Femur (tissue), 1 donor: ENCODE results near the gene POU2AF2.
"Not testable (repeated sequence)": the region's sequence is repeated elsewhere in the genome, so short reads cannot be mapped to it uniquely, and the experiment has no call there.

Source experiments
- DNase-seq: peaks from one replicate; pipeline ENCODE4 v3.0.0-alpha.2; 2017

The POU2AF2 gene

GRCh38 chr11:111259896-111260295 is 14.4 kb downstream of the POU2AF2 start:
- no peak for DNase-seq

- DNase-seq, result no peak
These were observed 15.3 kb downstream of the POU2AF2 start for GRCh38 chr11:111260811-111261210.

GRCh38 chr11:111264646-111265045 is 19.1 kb downstream of the POU2AF2 start:
- DNase-seq, result no peak

GRCh38 chr11:111265421-111265820 is 19.9 kb downstream of the POU2AF2 start:
- DNase-seq, result no peak

DNA sequence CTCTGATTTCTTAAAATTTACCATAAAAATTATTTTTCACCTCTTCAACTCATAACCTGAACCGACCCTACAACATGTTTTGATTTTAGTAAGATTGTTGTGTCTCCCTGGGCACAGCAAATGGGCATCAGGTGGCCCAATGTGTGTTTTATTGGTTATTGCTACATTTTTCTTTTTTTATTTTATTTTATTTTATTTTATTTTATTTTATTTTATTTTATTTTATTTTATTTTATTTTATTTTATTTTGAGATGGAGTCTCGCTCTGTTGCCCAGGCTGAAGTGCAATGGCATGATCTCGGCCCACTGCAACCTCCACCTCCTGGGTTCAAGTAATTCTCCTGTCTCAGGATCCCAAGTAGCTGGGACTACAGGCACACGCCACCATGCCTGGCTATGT is 22.8 kb downstream of the POU2AF2 start:
- not testable (repeated sequence) for DNase-seq

DNA sequence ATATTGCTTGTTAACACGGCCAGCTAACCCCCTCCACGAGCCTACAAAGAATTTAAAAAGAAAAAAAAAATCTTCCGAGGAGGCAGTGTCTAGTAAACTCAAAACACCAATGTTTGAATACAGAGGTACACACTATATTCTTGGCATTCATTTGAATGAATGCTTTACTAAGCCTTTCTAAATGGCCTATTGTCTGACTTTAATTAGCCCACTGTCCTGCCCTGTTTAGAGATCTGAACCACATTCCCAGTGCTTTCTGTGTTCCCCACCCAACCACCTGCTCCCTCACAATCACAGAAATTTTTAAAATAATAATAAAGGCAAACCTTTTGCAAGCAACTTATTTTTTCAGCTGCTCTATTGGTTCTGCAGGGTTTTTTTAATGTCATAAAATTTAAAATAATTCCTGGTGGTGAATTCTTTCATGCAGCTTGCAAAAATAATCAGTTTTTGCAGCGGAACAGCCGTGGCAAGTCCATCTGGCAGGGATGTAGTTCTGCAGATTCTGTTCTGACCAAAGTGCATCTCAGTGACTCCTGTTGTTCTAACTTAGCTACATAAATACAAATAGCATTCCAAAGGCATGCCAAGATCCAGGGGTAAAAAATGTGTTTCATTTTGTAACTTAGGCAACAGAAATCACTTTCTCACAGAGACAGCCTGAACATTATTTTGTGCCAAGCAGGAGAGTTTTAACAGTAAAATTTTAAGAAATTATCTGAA is 23.8 kb downstream of the POU2AF2 start:
- DNase-seq, result peak; percentile 44

- no peak for DNase-seq
These were observed 26.9 kb downstream of the POU2AF2 start for GRCh38 chr11:111272420-111272819.

DNA sequence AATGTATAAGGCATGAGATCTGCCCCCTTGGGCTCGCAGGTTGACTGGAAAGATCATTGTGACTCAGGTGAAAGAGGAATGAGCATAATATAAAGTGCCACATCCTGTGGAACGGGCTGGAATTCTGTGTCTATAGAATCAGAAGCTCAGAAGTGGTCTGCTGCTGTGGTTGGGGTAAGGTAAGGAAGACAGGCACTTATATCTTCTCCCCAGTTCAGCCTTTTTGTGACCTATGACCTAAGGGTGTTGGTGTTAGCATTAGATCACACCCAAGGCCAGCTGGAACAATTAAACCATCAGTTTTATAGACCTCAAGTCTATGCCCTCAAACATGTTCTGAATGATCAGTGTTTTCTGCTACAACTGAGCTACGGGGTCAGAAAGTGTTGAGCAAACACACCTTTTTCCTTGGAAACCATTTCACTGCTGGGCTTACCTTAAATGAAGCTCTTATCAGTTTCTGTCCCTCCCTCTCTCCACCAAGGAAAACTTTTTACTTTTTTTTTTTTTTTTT is 37.1 kb downstream of the POU2AF2 start:
- DNase-seq, result no peak

- DNase-seq, result peak; percentile 31
These were observed 38.5 kb downstream of the POU2AF2 start for GRCh38 chr11:111283945-111284481.

GRCh38 chr11:111285189-111286091 is 39.9 kb downstream of the POU2AF2 start:
- DNase-seq, result no peak

GRCh38 chr11:111291764-111292163 is 46.2 kb downstream of the POU2AF2 start:
- DNase-seq, result no peak

DNA sequence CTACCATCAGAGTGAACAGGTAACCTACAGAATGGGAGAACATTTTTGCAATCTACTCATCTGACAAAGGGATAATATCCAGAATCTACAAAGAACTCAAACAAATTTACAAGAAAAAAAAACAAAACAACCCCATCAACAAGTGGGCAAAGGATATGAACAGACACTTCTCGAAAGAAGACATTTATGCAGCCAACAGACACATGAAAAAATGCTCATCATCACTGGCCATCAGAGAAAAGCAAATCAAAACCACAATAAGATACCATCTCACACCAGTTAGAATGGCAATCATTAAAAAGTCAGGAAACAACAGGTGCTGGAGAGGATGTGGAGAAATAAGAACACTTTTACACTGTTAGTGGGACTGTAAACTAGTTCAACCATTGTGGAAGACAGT is 46.9 kb downstream of the POU2AF2 start:
- not testable (repeated sequence) for DNase-seq

DNA sequence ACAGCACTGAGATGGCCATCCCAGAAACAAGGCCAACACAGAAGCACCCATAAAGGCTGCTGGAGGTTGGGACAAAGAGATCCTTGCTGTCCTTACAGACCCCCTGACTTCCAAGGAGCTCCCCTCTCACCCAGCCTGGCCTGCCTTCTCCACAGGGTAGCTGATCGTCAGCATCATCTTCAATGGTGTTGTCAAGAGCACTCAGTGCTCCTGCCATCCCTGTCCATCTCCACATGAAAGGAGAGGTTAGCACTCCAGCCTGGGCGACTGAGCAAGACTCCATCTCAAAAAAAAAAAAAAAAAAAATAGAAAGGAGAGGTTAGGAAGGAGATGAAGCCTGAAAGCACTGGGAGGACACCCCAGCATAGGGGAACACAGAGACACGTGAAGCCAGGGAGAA is 50.7 kb downstream of the POU2AF2 start:
- no peak for DNase-seq

DNA sequence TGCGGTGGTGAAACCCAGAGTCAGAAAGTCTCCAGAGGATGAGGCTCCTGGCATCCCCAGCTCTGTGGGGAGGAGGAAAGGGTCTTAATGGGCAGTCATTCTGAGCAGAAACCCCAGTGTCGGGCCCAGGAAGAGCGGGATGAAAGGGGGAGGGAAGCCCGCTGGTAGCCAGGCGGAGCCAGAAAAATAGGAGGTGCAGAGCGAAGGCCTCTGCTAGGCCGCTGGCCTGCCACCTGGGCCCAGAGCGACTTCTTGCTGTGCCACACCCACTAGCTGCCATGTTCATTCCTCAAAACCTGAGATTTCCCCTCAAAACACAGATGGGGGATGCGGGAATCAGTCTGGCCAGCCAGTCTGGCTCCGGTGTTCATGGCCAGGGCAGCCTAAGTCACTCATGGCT is 52.2 kb downstream of the POU2AF2 start:
- DNase-seq, result no peak

GRCh38 chr11:111298413-111299100 is 53.0 kb downstream of the POU2AF2 start, which contains the start of gene POU2AF3:
POU2AF3 (plus strand) TSS chr11:111298546; CDS start chr11:111298582, 36 bp downstream.
- DNase-seq, result no peak

DNA sequence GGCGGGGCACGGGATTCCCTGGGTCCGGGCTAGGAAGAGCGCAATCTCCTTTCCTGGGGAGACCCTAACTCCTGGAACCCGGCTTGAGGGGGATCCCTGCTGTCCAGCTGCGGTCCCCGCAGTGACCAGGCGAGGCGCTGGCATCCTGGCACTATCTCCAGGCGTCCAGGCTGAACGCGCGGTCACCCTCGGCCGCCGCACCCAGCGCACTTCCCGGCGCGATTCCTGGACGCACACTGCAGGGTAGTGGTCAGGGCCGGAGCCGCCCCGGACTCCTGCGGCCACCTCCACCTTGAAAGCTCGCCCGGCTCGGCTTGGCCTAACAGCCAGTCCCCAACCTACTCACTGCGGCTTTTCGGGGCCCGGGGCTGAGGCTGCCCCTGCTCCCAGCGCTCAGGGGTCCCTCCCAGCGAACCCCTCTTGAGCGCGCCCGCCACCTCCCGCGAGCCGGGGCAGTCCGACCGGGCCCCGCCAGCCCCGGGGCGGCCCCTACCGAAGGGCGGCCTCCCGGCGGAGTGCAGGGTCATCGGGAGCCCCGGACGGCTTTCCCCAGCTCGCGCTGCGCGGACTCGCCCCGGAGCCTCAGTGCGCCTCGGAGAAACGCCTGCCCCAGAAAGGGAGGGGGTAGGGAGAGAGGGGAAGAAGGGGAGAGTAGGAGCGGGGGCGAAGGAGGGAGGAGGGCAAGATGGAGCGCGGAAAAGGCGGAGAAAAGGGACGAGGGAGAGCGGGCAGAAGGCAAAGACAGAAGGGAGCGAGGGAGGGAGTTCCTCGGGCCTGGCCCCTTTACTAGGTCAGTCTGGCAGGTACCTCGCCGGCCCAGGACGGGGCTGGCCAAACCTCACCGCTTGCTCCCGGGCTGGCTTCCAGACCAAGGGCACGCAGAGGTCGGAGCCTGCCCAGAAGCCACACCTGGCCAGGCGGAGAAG is 53.8 kb downstream of the POU2AF2 start:
- DNase-seq, result peak; percentile 80

- no peak for DNase-seq
These were observed 55.0 kb downstream of the POU2AF2 start for GRCh38 chr11:111300569-111300968.

- DNase-seq, result no peak
These were observed 55.7 kb downstream of the POU2AF2 start for GRCh38 chr11:111301004-111301841.

DNA sequence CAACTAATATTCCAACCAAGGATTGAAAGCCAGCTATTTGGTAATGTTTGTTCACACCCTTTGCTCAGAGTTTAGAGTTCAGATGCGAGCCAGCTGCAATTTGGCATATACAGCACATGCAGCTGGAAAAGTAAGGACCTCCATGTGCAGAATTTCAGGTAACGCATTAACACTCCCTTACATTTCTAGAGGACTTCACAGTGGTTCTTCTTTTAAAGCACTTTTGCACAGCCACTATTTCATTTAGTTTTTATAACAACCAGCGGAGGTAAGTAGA is 56.3 kb downstream of the POU2AF2 start:
- no peak for DNase-seq

DNA sequence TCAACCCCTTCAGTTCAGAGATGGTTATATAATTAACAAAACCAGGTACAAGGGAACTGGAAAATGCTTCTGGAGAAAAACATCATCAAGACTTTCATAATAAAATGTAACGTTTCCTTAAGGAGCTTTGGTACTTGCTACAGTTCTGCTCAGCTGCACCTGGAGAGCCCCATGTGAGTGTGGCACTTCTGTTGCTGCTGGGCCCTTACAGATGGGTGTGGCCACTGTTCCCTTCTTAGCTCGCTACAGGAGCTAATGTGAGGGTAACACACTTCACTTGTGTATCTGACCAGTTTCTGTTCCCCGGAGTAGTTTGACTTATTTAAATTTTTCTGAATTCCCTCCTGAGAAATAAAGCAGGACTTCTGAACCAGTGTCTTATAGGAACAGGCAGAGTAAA is 56.8 kb downstream of the POU2AF2 start:
- no peak for DNase-seq

DNA sequence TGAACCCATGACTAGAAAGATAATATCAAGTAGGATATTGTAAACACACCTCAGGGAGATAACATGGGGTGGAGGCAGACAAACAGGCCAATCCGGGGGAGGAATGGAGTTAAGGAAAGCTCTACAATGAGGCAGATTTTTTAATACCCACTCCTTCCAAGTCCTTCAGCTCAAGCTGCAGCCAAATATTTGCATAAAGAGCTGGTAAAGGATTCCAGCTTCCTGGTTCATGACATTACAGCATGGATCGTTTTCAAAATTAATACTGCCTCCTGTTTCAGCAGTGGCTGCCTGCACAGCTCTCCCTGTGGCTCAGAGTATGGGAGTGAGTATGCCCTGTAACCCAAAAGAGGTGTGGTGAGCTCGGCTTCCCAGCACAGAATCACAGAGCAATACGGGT is 57.9 kb downstream of the POU2AF2 start:
- DNase-seq, result peak; percentile 40
